Activated CD4-positive, alpha-beta T cell treated with anti-CD3 and anti-CD28 coated beads for 1 hour (primary cell): ENCODE data around the gene SNAP25.

ENCODE experiments used
- DNase-seq: peaks from one replicate; pipeline ENCODE4 v3.0.0-alpha.2; 2020

Gene SNAP25

GRCh38 chr20:10308652-10309051 is 90.0 kb downstream of the SNAP25 start:
- no peak for DNase-seq

DNA sequence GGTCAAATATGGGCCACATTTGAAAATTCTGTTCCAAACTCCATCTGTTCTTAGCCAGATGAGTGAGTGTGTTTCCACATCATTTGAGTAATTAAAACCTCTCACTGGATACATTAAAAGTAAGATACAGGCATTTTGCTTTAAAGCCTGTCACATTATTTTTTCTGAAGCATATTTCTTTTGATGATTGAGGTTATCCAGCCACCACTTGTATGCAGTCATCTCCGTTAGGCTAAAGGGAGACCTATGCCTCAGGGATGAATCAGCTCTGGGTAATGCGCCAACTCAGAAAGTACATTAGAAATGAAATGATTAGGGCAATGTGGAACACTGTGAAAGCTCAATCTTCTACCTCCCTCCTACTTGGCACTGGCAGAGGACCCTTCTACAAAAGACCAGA is 90.7 kb downstream of the SNAP25 start:
- no peak for DNase-seq

- no peak for DNase-seq
Measured at GRCh38 chr20:10312111-10312510, 93.5 kb downstream of the SNAP25 start.

- DNase-seq: no peak
Measured at GRCh38 chr20:10313215-10313614, 94.6 kb downstream of the SNAP25 start.

- DNase-seq: no peak
Measured at GRCh38 chr20:10313701-10314100, 95.1 kb downstream of the SNAP25 start.

GRCh38 chr20:10314198-10314597 is 95.6 kb downstream of the SNAP25 start:
- DNase-seq: no peak

GRCh38 chr20:10315138-10315537 is 96.5 kb downstream of the SNAP25 start:
- DNase-seq: no peak

GRCh38 chr20:10316582-10316981 is 98.0 kb downstream of the SNAP25 start:
- no peak for DNase-seq

DNA sequence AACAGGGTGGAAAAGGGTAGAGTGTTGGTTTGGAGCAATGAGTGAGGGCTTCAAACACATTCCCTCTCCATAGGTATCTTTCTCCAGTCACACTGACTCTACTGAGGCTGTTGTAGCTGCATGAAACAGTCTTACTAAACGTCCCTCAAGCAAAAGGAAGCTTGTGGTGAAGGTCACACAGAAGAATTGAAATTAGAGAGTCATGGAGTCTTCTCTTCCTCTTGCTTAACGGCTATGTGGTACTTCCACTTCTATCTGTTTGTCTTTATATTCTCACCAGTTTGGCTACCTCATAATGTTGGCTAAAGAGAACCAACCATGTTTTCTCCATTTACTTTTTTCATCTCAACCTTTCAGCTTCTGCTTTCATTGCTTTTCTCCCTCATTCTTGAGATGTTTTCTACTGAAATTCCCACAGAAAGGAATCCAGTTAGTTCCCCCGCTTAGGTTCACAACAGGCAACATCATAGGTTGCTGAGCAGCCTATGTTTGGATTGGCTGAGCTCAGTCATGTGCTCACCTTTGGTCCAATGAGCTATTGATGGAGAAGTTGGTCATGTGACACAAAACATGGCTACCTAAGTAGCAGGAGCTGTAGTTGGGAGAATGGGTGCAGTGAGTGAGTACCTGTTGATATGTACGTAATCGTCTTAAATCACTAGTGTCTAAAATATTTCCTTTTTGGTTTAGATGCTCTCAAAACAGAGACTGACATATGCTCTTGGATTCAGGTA is 99.8 kb downstream of the SNAP25 start:
- DNase-seq: no peak

DNA sequence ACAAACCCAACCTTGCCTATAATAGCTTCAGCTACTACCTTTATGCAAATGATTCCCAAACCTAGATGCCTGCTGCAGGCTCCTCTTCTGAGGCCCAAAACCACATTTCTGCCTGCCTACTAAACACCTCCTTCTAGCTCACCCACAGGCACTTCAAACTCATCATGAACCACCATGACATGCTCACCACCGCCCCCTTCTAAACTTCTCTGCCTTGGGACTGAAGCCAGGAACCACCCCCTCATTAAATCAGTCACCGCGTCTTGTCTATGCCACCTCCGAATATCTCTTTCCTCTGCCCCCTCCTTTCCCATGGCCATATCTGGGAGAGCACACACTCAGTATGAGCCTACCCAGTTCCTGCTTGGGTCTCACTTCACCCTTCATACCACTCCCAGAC is 101.2 kb downstream of the SNAP25 start:
- no peak for DNase-seq

DNA sequence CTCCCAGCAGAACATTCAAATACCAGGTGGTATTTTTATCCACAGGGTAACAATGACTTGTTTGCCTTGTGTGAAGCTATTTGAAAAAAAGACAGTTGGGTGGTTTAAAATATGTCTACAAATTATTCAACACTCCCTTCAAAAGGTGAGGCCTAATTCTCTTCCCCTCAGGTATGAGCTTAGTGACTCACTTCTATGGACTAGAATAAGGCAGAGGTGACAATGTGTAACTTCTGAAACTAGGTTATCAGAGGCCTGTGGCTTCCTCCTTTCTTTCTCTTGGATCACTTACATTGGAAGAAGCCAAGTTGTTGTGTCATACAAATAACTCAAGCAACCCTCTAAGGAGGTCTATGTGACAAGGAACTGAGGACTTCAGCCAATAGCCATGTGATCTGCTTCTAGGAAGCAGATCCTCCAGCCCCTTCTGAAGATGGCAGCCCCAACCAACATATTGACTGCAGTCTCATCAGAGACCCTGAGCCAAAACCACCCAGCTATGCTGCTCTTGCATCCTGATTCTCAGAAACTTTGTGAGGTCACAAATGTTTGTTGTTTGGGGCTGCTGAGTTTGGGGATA is 102.6 kb downstream of the SNAP25 start:
- DNase-seq: no peak

DNA sequence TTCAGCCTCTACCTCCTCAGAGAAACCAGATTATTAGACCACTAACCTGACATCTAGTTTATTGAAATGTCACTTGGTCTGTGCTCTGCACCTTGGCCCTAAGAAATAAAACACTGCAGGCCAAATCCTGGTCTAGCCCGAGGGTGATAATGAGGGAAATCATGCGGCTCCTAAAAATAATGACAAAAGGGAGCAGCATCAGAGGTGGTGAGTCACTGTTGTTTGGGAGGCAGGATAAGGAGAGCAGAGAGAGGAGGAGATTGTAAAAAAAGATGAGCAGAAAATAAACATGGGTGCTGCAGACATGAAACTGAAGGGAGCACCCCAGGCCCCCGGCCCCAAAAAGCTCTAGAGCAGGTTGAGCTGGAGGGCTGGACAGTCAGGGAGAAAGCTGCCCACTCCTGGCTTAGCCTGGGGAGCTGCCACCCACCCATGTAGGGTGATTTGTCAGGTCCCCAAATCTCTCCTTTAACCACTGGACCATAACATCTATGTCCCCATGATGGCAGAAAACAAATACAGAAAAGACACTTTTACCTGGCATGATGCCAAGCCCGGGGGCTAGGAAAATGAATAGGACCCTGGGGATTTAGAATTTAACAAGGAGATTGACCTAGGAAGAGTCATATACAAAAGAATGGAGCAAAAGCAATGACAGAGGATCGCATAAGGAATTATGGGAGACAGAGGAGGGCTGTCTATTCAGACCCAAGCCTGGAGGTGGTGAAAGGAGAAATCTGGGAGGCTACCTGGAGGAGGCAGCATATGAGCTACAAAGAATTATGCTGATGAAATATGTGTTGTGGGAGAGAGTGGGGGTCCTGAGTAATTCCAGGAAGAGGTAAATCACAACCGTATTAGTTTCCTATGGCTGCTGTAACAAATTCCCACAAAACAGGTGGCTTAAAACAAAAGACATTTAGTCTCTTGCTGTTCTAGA is 103.7 kb downstream of the SNAP25 start:
- no peak for DNase-seq

GRCh38 chr20:10323729-10324128 is 105.1 kb downstream of the SNAP25 start:
- no peak for DNase-seq

GRCh38 chr20:10324198-10324847 is 105.7 kb downstream of the SNAP25 start:
- no peak for DNase-seq

- DNase-seq: no peak
Measured at GRCh38 chr20:10328897-10329255, 110.2 kb downstream of the SNAP25 start.

DNA sequence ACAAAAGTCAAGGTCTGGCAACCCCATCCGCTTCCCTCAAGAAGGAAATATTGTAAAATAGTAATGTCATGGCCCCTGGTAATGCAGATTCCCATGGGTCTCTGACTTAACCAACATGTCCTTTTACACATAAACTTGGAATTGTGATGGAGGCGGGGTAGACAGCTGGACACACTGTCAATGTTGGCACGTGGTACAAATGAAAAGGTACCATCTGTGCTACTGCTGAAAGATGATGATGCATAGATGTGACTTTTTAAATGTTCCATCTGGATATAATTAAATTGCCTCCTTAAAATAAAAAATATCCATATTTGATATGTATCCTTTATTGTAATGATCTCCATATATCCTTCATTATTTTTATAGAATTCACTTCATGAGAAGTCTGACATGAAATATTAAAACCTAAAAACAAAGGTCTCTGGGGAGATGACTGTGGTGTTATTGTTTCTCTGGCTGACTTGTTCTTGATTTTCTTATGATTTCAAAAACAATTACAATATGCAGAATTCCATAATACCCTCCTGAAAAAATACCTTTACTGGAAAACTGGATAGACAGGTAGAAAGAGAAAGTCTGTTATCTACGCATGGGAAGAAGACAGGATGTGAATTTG is 110.9 kb downstream of the SNAP25 start:
- DNase-seq: no peak

- no peak for DNase-seq
Measured at GRCh38 chr20:10330071-10330470, 111.4 kb downstream of the SNAP25 start.

GRCh38 chr20:10332656-10333415 is 114.2 kb downstream of the SNAP25 start:
- DNase-seq: no peak

GRCh38 chr20:10336959-10337729 is 118.5 kb downstream of the SNAP25 start:
- no peak for DNase-seq

GRCh38 chr20:10338426-10339180 is 120.0 kb downstream of the SNAP25 start:
- no peak for DNase-seq
